ENCODE data around the gene PGM2. TPM values are rescaled to one million over a fixed set of nuclear protein-coding genes. Genes with fewer than 3 reads are reported as not detected.
A peak's percentile ranks its signal among the peaks of the same experiment; 100 is the strongest.

Gene PGM2
- total and polyA plus RNA-seq, 4 experiments from 2014 or later = 16.9 to 20.5 (median 19.2) TPM

DNA sequence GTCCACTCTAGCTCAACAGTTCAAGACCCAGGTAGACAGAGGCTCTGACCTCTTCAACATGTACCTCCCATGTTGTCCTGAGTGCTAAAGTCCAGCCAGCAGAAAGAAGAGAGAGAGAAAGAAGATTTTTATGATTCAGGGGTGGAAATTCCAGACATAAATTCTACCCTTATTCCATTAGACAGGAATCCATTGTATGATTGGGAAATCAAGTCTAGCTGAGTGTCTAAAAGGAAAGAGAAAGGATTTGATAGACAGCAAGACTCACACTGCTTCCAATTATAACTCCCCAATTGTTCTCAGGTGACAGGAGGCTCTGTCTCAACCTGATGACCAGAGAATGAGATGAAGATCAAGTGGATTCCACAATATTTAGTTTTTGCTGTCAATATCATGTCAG, 27.9 kb upstream of the PGM2 start:
- no peak overlapping the region for H3K4me3 ChIP-seq (ENCODE audit: low read length in 2 of 2)
- Mint-ChIP-seq H3K36me3 (no peaks in the 10 kb centered on the region), H3K4me1 (no peaks in the 10 kb centered on the region), H3K4me3 (no peak overlapping the region), H3K27ac (peak overlapping the region in 1 of 7 donors; percentile 35), H3K27me3 (peaks cover 0 to 4% of the 10 kb centered on the region in 2 donors), H3K9me3 (no peaks in the 10 kb centered on the region)
- no peak overlapping the region for H3K27ac ChIP-seq (ENCODE audit: low read depth, low read length)
- H3K27me3 ChIP-seq (ENCODE audit: insufficient read depth, low read length) = no peaks in the 10 kb centered on the region
- H3K9me3 ChIP-seq (ENCODE audit: control insufficient read depth in 1 of 2, low read length in 2 of 2) = no peaks in the 10 kb centered on the region
- POLR2A ChIA-PET (ENCODE audit: partially characterized antibody) = no interaction called here
- CTCF ChIA-PET (ENCODE audit: partially characterized antibody) = interaction anchor here (2.6 kb wide), 1 partner anchor 237 kb away, joined by 17 read pairs; no protein-coding TSS in a partner anchor
- intact Hi-C loops (cut with micrococcal nuclease) = no loop called here
- H3K36me3 ChIP-seq (ENCODE audit: insufficient read depth, low read length) = no peaks in the 10 kb centered on the region
- no peaks in the 10 kb centered on the region for H3K4me1 ChIP-seq (ENCODE audit: insufficient read depth, low read length)
- no peak for DNase-seq

- Histone ChIP-seq H3K4me3 (ENCODE audit: low read length in 2 of 2) (no peak overlapping the region), H3K27me3 (ENCODE audit: insufficient read depth, low read length) (no peaks in the 10 kb centered on the region), H3K4me1 (ENCODE audit: insufficient read depth, low read length) (no peaks in the 10 kb centered on the region), H3K9me3 (ENCODE audit: control insufficient read depth in 1 of 2, low read length in 2 of 2) (no peaks in the 10 kb centered on the region), H3K36me3 (ENCODE audit: insufficient read depth, low read length) (no peaks in the 10 kb centered on the region), H3K27ac (ENCODE audit: low read depth, low read length) (no peak overlapping the region)
- H3K9me3 Mint-ChIP-seq = no peaks in the 10 kb centered on the region
- DNase-seq = no peak
- H3K27me3 Mint-ChIP-seq = peaks cover 0 to 4% of the 10 kb centered on the region in 2 donors
- H3K4me3 Mint-ChIP-seq = no peak overlapping the region
- no peaks in the 10 kb centered on the region for H3K4me1 Mint-ChIP-seq
- intact Hi-C loops (cut with micrococcal nuclease) = no loop called here
- CTCF ChIA-PET (ENCODE audit: partially characterized antibody) = interaction anchor here (0.6 to 3.1 kb wide), 7 partner anchors 14 to 982 kb away, joined by 3 to 21 read pairs (median 4); no protein-coding TSS in a partner anchor
- H3K27ac Mint-ChIP-seq = peak overlapping the region in 1 of 7 donors; percentile 26
- H3K36me3 Mint-ChIP-seq = no peaks in the 10 kb centered on the region
- POLR2A ChIA-PET (ENCODE audit: partially characterized antibody) = no interaction called here
Observed at GRCh38 chr4:37799941-37800554, 26.4 kb upstream of the PGM2 start.

- no peaks in the 10 kb centered on the region for H3K27me3 ChIP-seq (ENCODE audit: insufficient read depth, low read length)
- Mint-ChIP-seq H3K9me3 (no peaks in the 10 kb centered on the region), H3K27me3 (peaks cover 0 to 4% of the 10 kb centered on the region in 2 donors), H3K4me1 (no peaks in the 10 kb centered on the region), H3K4me3 (no peak overlapping the region), H3K36me3 (no peaks in the 10 kb centered on the region), H3K27ac (no peak overlapping the region)
- no peak for DNase-seq
- no peak overlapping the region for H3K4me3 ChIP-seq (ENCODE audit: low read length in 2 of 2)
- CTCF ChIA-PET (ENCODE audit: partially characterized antibody) = interaction anchor here (1.2 to 3.1 kb wide), 9 partner anchors 88 to 349 kb away, joined by 3 to 37 read pairs (median 4); a partner anchor contains a TSS
- H3K27ac ChIP-seq (ENCODE audit: low read depth, low read length) = no peak overlapping the region
- POLR2A ChIA-PET (ENCODE audit: partially characterized antibody) = interaction anchor here (0.5 to 1.0 kb wide), 2 partner anchors 25 to 1923 kb away, joined by 4 read pairs; partner anchors contain the start of gene PGM2
- intact Hi-C loops (cut with micrococcal nuclease) = loop anchor here (2.0 kb wide), 2 partner anchors 25 to 89 kb away; partner anchors contain the start of genes PGM2 and TBC1D1
- no peaks in the 10 kb centered on the region for H3K36me3 ChIP-seq (ENCODE audit: insufficient read depth, low read length)
- no peaks in the 10 kb centered on the region for H3K4me1 ChIP-seq (ENCODE audit: insufficient read depth, low read length)
- H3K9me3 ChIP-seq (ENCODE audit: control insufficient read depth in 1 of 2, low read length in 2 of 2) = no peaks in the 10 kb centered on the region
Observed at GRCh38 chr4:37802068-37802666, 24.3 kb upstream of the PGM2 start.

DNA sequence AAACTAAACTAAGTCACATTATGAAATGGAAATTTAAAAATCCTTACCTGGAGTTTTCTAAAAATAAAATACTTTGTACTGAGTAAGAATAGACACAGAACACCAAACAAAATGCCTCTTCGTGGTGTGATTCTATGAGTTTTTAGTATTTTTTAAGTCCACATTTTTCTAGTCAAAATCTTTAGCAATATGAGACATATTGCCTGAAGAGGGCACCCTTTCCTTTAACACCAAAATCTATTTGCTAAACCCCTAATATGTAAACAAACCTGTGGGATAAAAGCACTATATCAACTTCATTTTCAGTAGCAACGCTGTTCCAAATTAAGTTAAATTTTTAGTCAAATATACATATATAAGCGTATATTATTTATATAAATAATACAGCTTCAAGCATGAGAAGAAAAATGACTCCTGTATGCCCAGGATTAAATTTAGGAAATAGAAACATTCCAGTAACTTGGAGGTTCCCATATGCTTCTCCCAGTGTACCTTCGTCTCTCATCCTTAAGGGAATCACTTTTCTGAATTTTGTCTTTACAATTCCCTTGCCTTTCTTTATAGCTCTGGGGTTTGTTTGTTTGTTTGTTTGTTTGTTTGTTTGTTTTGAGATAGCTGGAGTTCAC, 23.0 kb upstream of the PGM2 start:
- Histone ChIP-seq H3K4me1 (ENCODE audit: insufficient read depth, low read length) (no peaks in the 10 kb centered on the region), H3K9me3 (ENCODE audit: control insufficient read depth in 1 of 2, low read length in 2 of 2) (no peaks in the 10 kb centered on the region), H3K27ac (ENCODE audit: low read depth, low read length) (no peak overlapping the region), H3K36me3 (ENCODE audit: insufficient read depth, low read length) (no peaks in the 10 kb centered on the region), H3K27me3 (ENCODE audit: insufficient read depth, low read length) (no peaks in the 10 kb centered on the region), H3K4me3 (ENCODE audit: low read length in 2 of 2) (no peak overlapping the region)
- peak in 4 of 5 donors; percentile 50 to 60 (median 56) for DNase-seq
- ChIA-PET CTCF (ENCODE audit: partially characterized antibody) (interaction anchor here (0.8 to 7.0 kb wide), 27 partner anchors 10 to 979 kb away, joined by 3 to 129 read pairs (median 4); partner anchors contain the start of genes PGM2 and TBC1D1), POLR2A (ENCODE audit: partially characterized antibody) (interaction anchor here (0.6 to 1.6 kb wide), 3 partner anchors 23 to 178 kb away, joined by 3 to 6 read pairs (median 5); partner anchors contain the start of gene PGM2)
- intact Hi-C loops (cut with micrococcal nuclease) = loop anchor here (1.0 to 2.0 kb wide), 3 partner anchors 23 to 174 kb away; partner anchors contain the start of genes PGM2 and TBC1D1
- no peak overlapping the region for H3K4me3 Mint-ChIP-seq
- H3K9me3 Mint-ChIP-seq = no peaks in the 10 kb centered on the region
- H3K4me1 Mint-ChIP-seq = no peaks in the 10 kb centered on the region
- H3K36me3 Mint-ChIP-seq = no peaks in the 10 kb centered on the region
- H3K27me3 Mint-ChIP-seq = peaks cover 0 to 4% of the 10 kb centered on the region in 2 donors
- no peak overlapping the region for H3K27ac Mint-ChIP-seq

- DNase-seq = no peak
- Histone ChIP-seq H3K9me3 (ENCODE audit: control insufficient read depth in 1 of 2, low read length in 2 of 2) (no peaks in the 10 kb centered on the region), H3K4me1 (ENCODE audit: insufficient read depth, low read length) (no peaks in the 10 kb centered on the region), H3K36me3 (ENCODE audit: insufficient read depth, low read length) (no peaks in the 10 kb centered on the region), H3K27ac (ENCODE audit: low read depth, low read length) (no peak overlapping the region), H3K4me3 (ENCODE audit: low read length in 2 of 2) (no peak overlapping the region), H3K27me3 (ENCODE audit: insufficient read depth, low read length) (no peaks in the 10 kb centered on the region)
- ChIA-PET CTCF (ENCODE audit: partially characterized antibody) (interaction anchor here (1.2 to 7.0 kb wide), 6 partner anchors 9 to 229 kb away, joined by 3 to 129 read pairs (median 6); no protein-coding TSS in a partner anchor), POLR2A (ENCODE audit: partially characterized antibody) (interaction anchor here (1.6 kb wide), 1 partner anchor 21 kb away, joined by 5 read pairs; the partner anchor contains the start of gene PGM2)
- Mint-ChIP-seq H3K9me3 (no peaks in the 10 kb centered on the region), H3K27me3 (peaks cover 0 to 2% of the 10 kb centered on the region in 2 donors), H3K36me3 (no peaks in the 10 kb centered on the region), H3K27ac (no peak overlapping the region), H3K4me3 (no peak overlapping the region), H3K4me1 (no peaks in the 10 kb centered on the region)
- intact Hi-C loops (cut with micrococcal nuclease) = no loop called here
Observed at GRCh38 chr4:37805091-37805490, 21.4 kb upstream of the PGM2 start.

DNA sequence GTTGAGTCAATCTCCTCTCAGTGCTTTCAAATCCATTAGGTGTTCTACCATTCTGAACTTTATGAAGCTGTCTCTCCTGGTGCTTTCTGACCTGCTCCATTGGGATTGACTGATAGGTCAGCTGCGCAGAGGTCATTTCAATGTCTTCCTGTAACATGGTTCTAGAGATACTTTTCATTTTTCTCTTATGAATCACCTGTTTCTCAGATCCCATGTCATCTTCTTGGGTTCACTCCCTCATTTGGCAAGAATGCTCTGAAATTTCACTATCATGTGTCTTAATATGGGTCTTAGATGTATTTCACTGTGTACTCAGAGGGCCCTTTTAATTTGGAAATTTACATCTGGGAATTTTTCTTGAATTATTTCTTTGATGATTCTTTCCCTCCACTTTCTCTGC, 13.8 kb upstream of the PGM2 start:
- Mint-ChIP-seq H3K27me3 (peaks cover 0 to 1% of the 10 kb centered on the region in 2 donors), H3K4me3 (no peak overlapping the region), H3K36me3 (no peaks in the 10 kb centered on the region), H3K9me3 (no peaks in the 10 kb centered on the region), H3K4me1 (peaks cover 13 to 26% (median 21%) of the 10 kb centered on the region in 4 donors), H3K27ac (no peak overlapping the region)
- CTCF ChIA-PET (ENCODE audit: partially characterized antibody) = no interaction called here
- no peak for DNase-seq
- POLR2A ChIA-PET (ENCODE audit: partially characterized antibody) = no interaction called here
- H3K27me3 ChIP-seq (ENCODE audit: insufficient read depth, low read length) = no peaks in the 10 kb centered on the region
- H3K9me3 ChIP-seq (ENCODE audit: control insufficient read depth in 1 of 2, low read length in 2 of 2) = no peaks in the 10 kb centered on the region
- no peaks in the 10 kb centered on the region for H3K36me3 ChIP-seq (ENCODE audit: insufficient read depth, low read length)
- intact Hi-C loops (cut with micrococcal nuclease) = no loop called here
- H3K4me1 ChIP-seq (ENCODE audit: insufficient read depth, low read length) = peaks cover 25% of the 10 kb centered on the region
- H3K27ac ChIP-seq (ENCODE audit: low read depth, low read length) = no peak overlapping the region
- H3K4me3 ChIP-seq (ENCODE audit: low read length in 2 of 2) = no peak overlapping the region

DNA sequence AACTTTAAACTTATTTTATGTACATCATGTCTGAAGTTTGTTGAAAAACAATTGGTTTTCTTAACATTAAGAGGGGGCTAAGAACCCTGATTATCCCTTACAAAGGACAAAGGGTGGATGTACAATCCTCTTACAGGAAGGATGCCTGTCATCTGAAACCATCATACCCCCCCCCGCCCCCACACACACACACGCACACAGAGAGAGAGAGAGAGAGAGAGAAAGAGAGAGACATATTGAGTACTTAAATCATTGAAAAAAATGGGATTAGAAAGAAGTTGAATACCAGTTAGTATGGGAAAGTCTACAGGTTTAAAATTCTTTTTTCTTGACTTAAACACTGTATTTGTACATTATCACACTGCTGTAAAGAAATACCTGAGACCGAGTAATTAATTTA, 10.9 kb upstream of the PGM2 start:
- ChIA-PET CTCF (ENCODE audit: partially characterized antibody) (no interaction called here), POLR2A (ENCODE audit: partially characterized antibody) (interaction anchor here (0.9 kb wide), 1 partner anchor 10 kb away, joined by 4 read pairs; the partner anchor contains the start of gene PGM2)
- Mint-ChIP-seq H3K27ac (peak overlapping the region; percentile 75 to 92 (median 86)), H3K9me3 (no peaks in the 10 kb centered on the region), H3K36me3 (no peaks in the 10 kb centered on the region), H3K4me1 (peaks cover 13 to 31% (median 21%) of the 10 kb centered on the region in 4 donors), H3K27me3 (peaks cover 0 to 1% of the 10 kb centered on the region in 2 donors), H3K4me3 (peak overlapping the region; percentile 29 to 88 (median 72))
- Histone ChIP-seq H3K27me3 (ENCODE audit: insufficient read depth, low read length) (no peaks in the 10 kb centered on the region), H3K4me3 (ENCODE audit: low read length in 2 of 2) (no peak overlapping the region), H3K4me1 (ENCODE audit: insufficient read depth, low read length) (peaks cover 25% of the 10 kb centered on the region), H3K36me3 (ENCODE audit: insufficient read depth, low read length) (no peaks in the 10 kb centered on the region), H3K27ac (ENCODE audit: low read depth, low read length) (no peak overlapping the region), H3K9me3 (ENCODE audit: control insufficient read depth in 1 of 2, low read length in 2 of 2) (no peaks in the 10 kb centered on the region)
- no peak for DNase-seq
- intact Hi-C loops (cut with micrococcal nuclease) = no loop called here

Data from CD4-positive, alpha-beta memory T cell (primary cell).